Heart right ventricle (tissue), 16 donors: ENCODE measurements around the gene ZNF789. TPM values are rescaled to one million over a fixed set of nuclear protein-coding genes. Genes with fewer than 3 reads are reported as not detected.

ENCODE experiments used
- ATAC-seq, 8 donors: fragments of 200-7000 bp; cut with Tn5 transposase; one replicate each; pipeline ENCODE4 v1.9.1; 2020; ENCODE audit warnings: mild to moderate bottlenecking in 8 of 8, moderate library complexity in 8 of 8, moderate number of reproducible peaks in 1 of 8
- DNase-seq, 2 donors: peaks; one replicate each; pipeline ENCODE4 v3.0.0-alpha.2; 2020
- H3K27ac ChIP-seq, 10 donors: fragments of 200-600 bp; sonication (generic) in 2 of 10; one replicate each; pipeline versions ENCODE4 v1.5.0 to v1.8.0; 2020 to 2022; ENCODE audit warnings: mild to moderate bottlenecking in 3 of 10
- H3K27me3 ChIP-seq, 7 donors: fragments of 200-600 bp; one replicate each; pipeline ENCODE4 v1.8.0; 2021 to 2022; ENCODE audit warnings: mild to moderate bottlenecking in 2 of 7
- H3K36me3 ChIP-seq, 9 donors: fragments of 200-600 bp; sonication (generic) in 1 of 9; one replicate each; pipeline versions ENCODE4 v1.5.0 to v1.8.0; 2020 to 2022; ENCODE audit warnings: mild to moderate bottlenecking in 2 of 9
- H3K4me1 ChIP-seq, 9 donors: fragments of 200-600 bp; sonication (generic) in 1 of 9; one replicate each; pipeline versions ENCODE4 v1.5.0 to v1.8.0; 2020 to 2022; ENCODE audit warnings: mild to moderate bottlenecking in 4 of 9
- H3K4me3 ChIP-seq, 10 donors: fragments of 200-600 bp; sonication (generic) in 2 of 10; one replicate each; pipeline versions ENCODE4 v1.5.0 to v1.8.0; 2020 to 2022; ENCODE audit warnings: mild to moderate bottlenecking in 7 of 10, moderate library complexity in 2 of 10
- H3K9me3 ChIP-seq, 11 donors: fragments of 200-600 bp in 10 of 11; sonication (generic) in 2 of 11; one replicate each; pipeline versions ENCODE4 v1.5.0 to v1.8.0; 2013 to 2022; ENCODE audit warnings: mild to moderate bottlenecking in 2 of 11, control low read depth in 1 of 11, moderate library complexity in 1 of 11
- WGBS, 2 donors: extraction: QIAGEN DNeasy Blood & Tissue Kit; methylation state at CpG; one replicate each; pipeline ENCODE4 v1.1.7; 2013; ENCODE audit warnings: inconsistent platforms in 1 of 2; 5-methylcytosine and 5-hydroxymethylcytosine counted together
- intact Hi-C, 10 donors: fragments of 100-400 bp; cut with DNase I; formaldehyde crosslinking; loops; one replicate each; pipeline versions ENCODE4 v1.11.1 to v1.14.2; 2022
- polyA plus RNA-seq, 2 donors: library from polyadenylated mRNA; stranded (reverse); fragments of 200-250 nt; gene quantifications; one replicate each; pipeline ENCODE4 v1.2.3, GENCODE V29; 2013
- total RNA-seq, 10 donors: library from RNA; stranded (reverse); fragmentation: NEBNext Ultra II Directional in 3 of 10; extraction: Animal tissue kit (Norgen Biotek cat#: 25700) in 3 of 10; gene quantifications; one replicate each; pipeline versions ENCODE4 v1.2.1 to v1.2.4, GENCODE V29; 2021 to 2023
- TF ChIP-seq, protein P1 (sequence below), 9 donors: fragments of 200-600 bp; sonication (generic) in 2 of 9; IDR thresholded peaks; one replicate each; pipeline versions ENCODE4 v1.5.0 to v1.8.0; 2021 to 2022; ENCODE audit warnings: antibody characterized with exemption in 9 of 9, mild to moderate bottlenecking in 5 of 9, moderate library complexity in 1 of 9
- donor health status: Arrhythmogenic right ventricular cardiomyopathy.
- donor health status: ischemic (EF 13 %, LVEDD 7.1; RV severe dilation, severe dysfunction).
- donor health status: healthy with polysubstance abuse.
- donor health status: DM: no; HTN: yes; CAD: no.
- donor health status: DM: no; HTN: no; CAD: no.
- donor health status: ischemic (EF 25% LVEDD 6.9; RV normal size, moderate dysfunction).
- donor health status: ischemic (EF 25% LVEDD 5.7; RV mildly dilated, moderate dysfunction).
- donor health status: healthy.
- donor health status: DM: yes; HTN: yes; CAD: no.
- donor health status: Ischemic cardiomyopathy.
- donor health status: ischemic (EF 35%, LVEDD 5.7; RV mildly dilated, moderate dysfunction).
- donor health status: nonischemic (EF 11% LVEDD 7.7; RV severe dilation, severe dysfunction).
- donor health status: DM: yes; HTN: yes; CAD: no.
- donor health status: PGD.
- donor health status: ischemic (EF 29% LVEDD 5.4; RV normal size, mild dysfunction).
- donor health status: nonischemic (EF 23%, LVEDD 6.1; RV moderate dilation, normal function).

Gene ZNF789
- total and polyA plus RNA-seq, 12 donors: 1.7 to 10.9 (median 3.7) TPM

- no peaks in the 10 kb centered on the region for H3K27me3 ChIP-seq
- H3K4me3 ChIP-seq: peak overlapping the region; percentile 54 to 87 (median 76)
- TF ChIP-seq, protein P1, sequence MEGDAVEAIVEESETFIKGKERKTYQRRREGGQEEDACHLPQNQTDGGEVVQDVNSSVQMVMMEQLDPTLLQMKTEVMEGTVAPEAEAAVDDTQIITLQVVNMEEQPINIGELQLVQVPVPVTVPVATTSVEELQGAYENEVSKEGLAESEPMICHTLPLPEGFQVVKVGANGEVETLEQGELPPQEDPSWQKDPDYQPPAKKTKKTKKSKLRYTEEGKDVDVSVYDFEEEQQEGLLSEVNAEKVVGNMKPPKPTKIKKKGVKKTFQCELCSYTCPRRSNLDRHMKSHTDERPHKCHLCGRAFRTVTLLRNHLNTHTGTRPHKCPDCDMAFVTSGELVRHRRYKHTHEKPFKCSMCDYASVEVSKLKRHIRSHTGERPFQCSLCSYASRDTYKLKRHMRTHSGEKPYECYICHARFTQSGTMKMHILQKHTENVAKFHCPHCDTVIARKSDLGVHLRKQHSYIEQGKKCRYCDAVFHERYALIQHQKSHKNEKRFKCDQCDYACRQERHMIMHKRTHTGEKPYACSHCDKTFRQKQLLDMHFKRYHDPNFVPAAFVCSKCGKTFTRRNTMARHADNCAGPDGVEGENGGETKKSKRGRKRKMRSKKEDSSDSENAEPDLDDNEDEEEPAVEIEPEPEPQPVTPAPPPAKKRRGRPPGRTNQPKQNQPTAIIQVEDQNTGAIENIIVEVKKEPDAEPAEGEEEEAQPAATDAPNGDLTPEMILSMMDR (IDR thresholded peaks at IDR 0.05): no peak
- peaks cover 12 to 46% (median 36%) of the 10 kb centered on the region in 9 donors for H3K4me1 ChIP-seq
- H3K9me3 ChIP-seq: no peaks in the 10 kb centered on the region
- DNase-seq: no peak
- ATAC-seq: peak in 5 of 8 donors; percentile 93 to 95 (median 93)
- H3K36me3 ChIP-seq: peaks cover 0 to 3% (median 0%) of the 10 kb centered on the region in 9 donors
- H3K27ac ChIP-seq: peak overlapping the region; percentile 80 to 96 (median 93)
- WGBS, 2 donors: 8% methylated on average over 19 of the region's 19 CpGs
- intact Hi-C loops: loop anchor here in 8 of 10 donors (1.0 to 10.0 kb wide), 8 partner anchors 31 to 129 kb away; partner anchors contain the start of genes ZNF655 (in 7 of the 8), FAM200A (in 6 of the 8), ZNF789 (in 3 of the 8) and ARPC1B (in 1 of the 8)
Measured at GRCh38 chr7:99504281-99504602, 31.6 kb downstream of the ZNF789 start.

DNA sequence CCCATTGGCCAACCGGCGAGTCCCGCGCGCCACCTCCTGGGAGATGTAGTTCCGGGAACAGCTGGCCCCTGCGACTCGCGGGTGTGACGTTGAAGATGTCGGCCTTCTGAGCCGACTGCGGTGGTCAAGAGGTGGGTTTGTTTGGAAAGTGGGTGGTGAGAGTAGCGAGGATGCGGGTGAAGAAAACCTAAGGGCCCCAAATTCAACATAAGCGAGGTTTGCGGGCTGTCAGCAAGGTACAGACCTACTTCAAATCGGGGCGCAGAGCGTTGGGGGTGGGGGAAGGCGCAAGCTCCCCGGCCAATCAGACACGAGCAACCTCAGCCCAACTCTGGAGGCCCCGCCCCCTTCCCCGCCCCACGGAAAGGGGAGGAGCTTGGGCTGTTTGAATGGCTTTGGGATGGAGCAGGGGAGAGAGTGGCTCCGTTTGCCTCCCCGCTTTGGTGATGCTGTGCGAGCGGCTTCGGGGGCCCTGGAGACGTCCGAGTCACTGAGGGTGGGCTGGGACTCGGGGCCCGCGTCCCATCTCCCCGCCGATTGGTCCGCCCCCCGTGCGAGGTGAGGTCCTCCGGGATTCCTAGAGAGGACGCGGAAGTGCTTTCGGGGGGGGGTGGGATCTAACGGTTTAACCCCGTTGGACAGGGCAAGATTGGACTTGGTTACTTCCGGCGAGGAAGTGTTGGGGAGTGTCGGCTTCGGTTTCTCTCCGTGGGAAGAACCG lies 32.1 kb downstream of the ZNF789 start, which contains the start of gene ZKSCAN5:
ZKSCAN5 (plus strand) TSS at position 60 of the 721 bp plus-strand sequence. CDS start 1,383 bp downstream, outside the sequence.
- intact Hi-C loops: loop anchor here in 9 of 10 donors (1.0 to 10.0 kb wide), 9 partner anchors 32 to 130 kb away; partner anchors contain the start of genes FAM200A (in 7 of the 9), ZNF655 (in 7 of the 9), ZNF789 (in 3 of the 9) and ARPC1B (in 1 of the 9)
- Histone ChIP-seq H3K4me1 (peaks cover 12 to 45% (median 36%) of the 10 kb centered on the region in 9 donors), H3K9me3 (no peaks in the 10 kb centered on the region), H3K4me3 (peak within 1 kb of the TSS; percentile 54 to 87 (median 76)), H3K36me3 (peaks cover 0 to 3% (median 0%) of the 10 kb centered on the region in 9 donors), H3K27me3 (no peaks in the 10 kb centered on the region), H3K27ac (peak within 1 kb of the TSS; percentile 80 to 96 (median 93))
- TF ChIP-seq, protein P1 (IDR thresholded peaks at IDR 0.05): peak in 3 of 9 donors; percentile 26 to 33 (median 29)
- DNase-seq: peak; percentile 98 to 99
- ATAC-seq: peak; percentile 94 to 97 (median 96)
- WGBS, 2 donors: 0 to 1% methylated on average over 48 to 53 of the region's 53 CpGs

DNA sequence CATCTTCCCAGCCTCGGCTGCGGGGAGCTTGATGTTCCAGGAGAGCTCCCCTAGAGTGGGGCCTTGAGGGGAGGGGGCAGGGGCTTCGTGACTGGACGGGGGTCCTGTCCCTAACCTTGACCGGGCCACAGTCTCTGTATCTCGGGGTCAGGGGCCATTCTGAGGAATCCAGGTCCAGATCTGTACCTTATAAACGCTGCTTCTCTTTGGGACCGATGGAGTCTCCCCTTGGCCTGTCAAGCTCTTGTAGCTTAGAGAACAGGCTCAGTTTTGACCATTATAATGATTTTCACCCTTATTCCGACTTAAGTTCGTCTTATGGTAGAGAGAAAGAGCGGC lies 32.6 kb downstream of the ZNF789 start:
- Histone ChIP-seq H3K27me3 (no peaks in the 10 kb centered on the region), H3K4me3 (peak overlapping the region; percentile 54 to 87 (median 76)), H3K36me3 (peaks cover 0 to 8% (median 0%) of the 10 kb centered on the region in 9 donors), H3K4me1 (peaks cover 12 to 45% (median 36%) of the 10 kb centered on the region in 9 donors), H3K9me3 (no peaks in the 10 kb centered on the region), H3K27ac (peak overlapping the region; percentile 59 to 96 (median 93))
- intact Hi-C loops: loop anchor here in 8 of 10 donors (2.0 to 10.0 kb wide), 6 partner anchors 32 to 130 kb away; partner anchors contain the start of genes FAM200A (in 6 of the 8), ZNF655 (in 6 of the 8), ARPC1B (in 1 of the 8) and ZNF789 (in 1 of the 8)
- TF ChIP-seq, protein P1 (IDR thresholded peaks at IDR 0.05): no peak
- 2% methylated on average over 11 of the region's 11 CpGs for WGBS, 2 donors
- peak in 1 of 8 donors; percentile 0 for ATAC-seq
- DNase-seq: no peak

- intact Hi-C loops: no loop called here
- TF ChIP-seq, protein P1 (IDR thresholded peaks at IDR 0.05): no peak
- Histone ChIP-seq H3K4me3 (no peak overlapping the region), H3K27ac (no peak overlapping the region), H3K4me1 (peaks cover 0 to 8% (median 0%) of the 10 kb centered on the region in 9 donors), H3K9me3 (no peaks in the 10 kb centered on the region), H3K36me3 (peaks cover 0 to 85% (median 36%) of the 10 kb centered on the region in 9 donors), H3K27me3 (no peaks in the 10 kb centered on the region)
- no peak for ATAC-seq
- no peak for DNase-seq
- 92 to 95% methylated on average over 1 of the region's 1 CpG for WGBS, 2 donors
Measured at GRCh38 chr7:99514050-99514449, 41.4 kb downstream of the ZNF789 start.
